Measurements from ENCODE around the gene PIM3. TPM values are rescaled to one million over a fixed set of nuclear protein-coding genes. Genes with fewer than 3 reads are reported as not detected.

Gene PIM3
- total and polyA plus RNA-seq, 2 of the 8 experiments (the other 6 are each of a cell fraction or from before 2014, with no cell fraction given): 22.6 to 30.0 TPM

GRCh38 chr22:50004918-50005317 is 44.3 kb downstream of the PIM3 start:
- H2AFZ ChIP-seq (ENCODE audit: low read length): no peak overlapping the region
- no peak overlapping the region for H2AK5ac ChIP-seq (ENCODE audit: low read depth, low read length)
- no peak overlapping the region for H2BK5ac ChIP-seq (ENCODE audit: low read depth, low read length)
- no peak overlapping the region for H4K5ac ChIP-seq (ENCODE audit: insufficient read length, low read depth, low read length)
- H3K14ac ChIP-seq (ENCODE audit: insufficient read length): no peak overlapping the region
- peaks cover 0 to 12% (median 6%) of the 10 kb centered on the region in 4 experiments; a peak in 5 of 7 replicates for H3K4me1 ChIP-seq (replicated peaks in 1 of 4; ENCODE audit: control insufficient read depth in 3 of 4, insufficient read depth in 4 of 4, low read length in 3 of 4)
- no peak overlapping the region for H3K56ac ChIP-seq (replicated peaks; ENCODE audit: insufficient read length, low read depth, low read length)
- H3K23ac ChIP-seq (ENCODE audit: insufficient read length): no peak overlapping the region
- H3K4me3 ChIP-seq (ENCODE audit: extremely low read depth in 1 of 4, insufficient read depth in 2 of 4, low read depth in 3 of 4, low read length in 4 of 4): no peak overlapping the region
- H4K8ac ChIP-seq (ENCODE audit: extremely low read depth, insufficient read depth, low read length): no peak overlapping the region
- peaks cover 0 to 5% of the 10 kb centered on the region in 2 experiments for H4K20me1 ChIP-seq (replicated peaks in 1 of 2; ENCODE audit: control insufficient read depth in 1 of 2, insufficient read depth in 2 of 2, low read length in 2 of 2)
- H3K9me3 ChIP-seq (ENCODE audit: insufficient read depth in 2 of 2, low read depth in 1 of 2, low read length in 1 of 2): no peaks in the 10 kb centered on the region
- no peaks in the 10 kb centered on the region for H3K36me3 ChIP-seq (ENCODE audit: control insufficient read depth in 2 of 4, insufficient read depth in 4 of 4, low read length in 3 of 4)
- no peaks in the 10 kb centered on the region for H3K79me1 ChIP-seq (ENCODE audit: low read depth, low read length)
- peaks cover 8 to 21% (median 10%) of the 10 kb centered on the region in 4 experiments; a peak in 6 of 7 replicates for H3K27me3 ChIP-seq (replicated peaks in 1 of 4; ENCODE audit: control insufficient read depth in 3 of 4, extremely low read depth in 1 of 4, insufficient read depth in 3 of 4, low read length in 3 of 4)
- H3K18ac ChIP-seq (ENCODE audit: extremely low read depth, low read length): no peak overlapping the region
- H3K27ac ChIP-seq (ENCODE audit: low read depth, low read length): no peak overlapping the region
- H3K79me2 ChIP-seq (ENCODE audit: control insufficient read depth in 1 of 2, insufficient read depth in 2 of 2, low read length in 2 of 2): no peaks in the 10 kb centered on the region
- no peak overlapping the region for H3K4ac ChIP-seq (replicated peaks; ENCODE audit: insufficient read length, low read depth, low read length)
- ChIA-PET POLR2A (ENCODE audit: partially characterized antibody) (no interaction called here), CTCF (ENCODE audit: partially characterized antibody) (interaction anchor here (0.7 to 2.8 kb wide), 6 partner anchors 10 to 202 kb away, joined by 3 to 16 read pairs (median 4); no protein-coding TSS in a partner anchor)
- 70% methylated on average over 4 of the region's 4 CpGs; no CpG with 5 or more reads in 1 of the 2 experiments for WGBS, 2 experiments (ENCODE audit: extremely low coverage in 1 of 2, insufficient coverage in 1 of 2, insufficient read length in 1 of 2, insufficient replicate concordance in 2 of 2, low coverage in 1 of 2, low lambda C conversion rate in 2 of 2, missing lambda C conversion rate in 1 of 2)
- no peak overlapping the region for H2BK15ac ChIP-seq (ENCODE audit: low read length)
- H3K23me2 ChIP-seq (ENCODE audit: low read depth, low read length): no peaks in the 10 kb centered on the region; the same call in 1 of the 2 replicates
- DNase-seq (ENCODE audit: low read depth in 1 of 2, low spot score in 2 of 2) (no peak), FAIRE-seq (no peak)
- H3K4me2 ChIP-seq (ENCODE audit: insufficient read depth in 1 of 2, low read depth in 2 of 2, low read length in 2 of 2): no peak overlapping the region
- no peak overlapping the region for H3K9ac ChIP-seq (replicated peaks in 1 of 4; ENCODE audit: extremely low read depth in 1 of 4, low read depth in 3 of 4, low read length in 3 of 4)
- H2BK12ac ChIP-seq (ENCODE audit: low read depth, low read length): no peak overlapping the region
- no peak overlapping the region for H2BK120ac ChIP-seq (replicated peaks; ENCODE audit: low read depth, low read length)
- no peak overlapping the region for H4K91ac ChIP-seq (replicated peaks; ENCODE audit: insufficient read length, low read length)
- H2BK20ac ChIP-seq (ENCODE audit: low read length): no peak overlapping the region
- no peak for TF ChIP-seq TAF1 (IDR thresholded peaks at IDR 0.05; ENCODE audit: low read depth, low read length)
- no peak for TF ChIP-seq RAD21 (IDR thresholded peaks at IDR 0.05 in 1 of 2, conservative IDR thresholded peaks at IDR 0.05 in 1 of 2; ENCODE audit: low read depth in 2 of 2, low read length in 2 of 2)
- TF ChIP-seq HDAC6 (IDR thresholded peaks at IDR 0.05; ENCODE audit: low read depth, low read length): no peak

Measured in H1 (cell line).